OCI-LY3 (cell line): ENCODE measurements around the gene CD46.

Source experiments
- EZH2phosphoT487 ChIP-seq: fragments of 200-600 bp; shearing (Covaris generic); IDR thresholded peaks from 2 replicates; pipeline ENCODE4 v1.6.1; 2018; ENCODE audit warnings: antibody characterized with exemption, mixed run types, low read depth
- TF ChIP-seq, protein P1 (sequence below): fragments of 200-600, 300-600 bp; sonication (generic); IDR thresholded peaks from 2 replicates; pipeline ENCODE4 v1.5.1; 2014; ENCODE audit warnings: antibody characterized with exemption, low read length, low read depth

DNA sequence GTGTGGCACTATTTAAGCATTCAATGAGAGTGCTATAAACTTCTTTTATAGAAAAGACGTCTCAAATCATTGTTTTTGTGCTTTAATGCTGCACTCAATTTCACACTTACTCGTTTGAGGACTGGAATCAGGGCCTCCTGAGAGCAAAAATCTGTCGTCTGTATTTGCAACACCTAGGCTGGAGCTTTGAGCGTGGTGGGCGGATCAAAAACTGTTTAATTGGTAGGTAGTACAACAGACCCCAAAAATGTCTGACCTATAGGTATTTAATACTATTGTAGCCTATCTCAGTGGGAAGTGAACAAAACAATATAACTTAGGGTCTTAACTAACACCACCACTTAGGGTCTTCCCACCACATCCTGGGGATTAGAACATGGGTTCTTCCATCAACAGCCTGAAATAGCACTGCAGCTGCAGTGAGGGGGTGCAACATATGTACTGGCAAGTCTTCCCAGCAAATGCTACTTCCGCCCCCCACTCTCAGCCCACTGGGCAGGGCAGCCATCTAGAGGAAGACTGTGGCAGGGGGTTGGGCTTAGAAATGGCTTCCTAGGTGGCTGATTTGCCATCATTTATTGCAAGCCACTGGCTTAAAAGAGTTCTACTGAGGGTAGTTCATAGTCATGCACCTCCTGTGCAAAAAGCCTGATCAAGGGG, 48.3 kb downstream of the CD46 start:
- TF ChIP-seq, protein P1, sequence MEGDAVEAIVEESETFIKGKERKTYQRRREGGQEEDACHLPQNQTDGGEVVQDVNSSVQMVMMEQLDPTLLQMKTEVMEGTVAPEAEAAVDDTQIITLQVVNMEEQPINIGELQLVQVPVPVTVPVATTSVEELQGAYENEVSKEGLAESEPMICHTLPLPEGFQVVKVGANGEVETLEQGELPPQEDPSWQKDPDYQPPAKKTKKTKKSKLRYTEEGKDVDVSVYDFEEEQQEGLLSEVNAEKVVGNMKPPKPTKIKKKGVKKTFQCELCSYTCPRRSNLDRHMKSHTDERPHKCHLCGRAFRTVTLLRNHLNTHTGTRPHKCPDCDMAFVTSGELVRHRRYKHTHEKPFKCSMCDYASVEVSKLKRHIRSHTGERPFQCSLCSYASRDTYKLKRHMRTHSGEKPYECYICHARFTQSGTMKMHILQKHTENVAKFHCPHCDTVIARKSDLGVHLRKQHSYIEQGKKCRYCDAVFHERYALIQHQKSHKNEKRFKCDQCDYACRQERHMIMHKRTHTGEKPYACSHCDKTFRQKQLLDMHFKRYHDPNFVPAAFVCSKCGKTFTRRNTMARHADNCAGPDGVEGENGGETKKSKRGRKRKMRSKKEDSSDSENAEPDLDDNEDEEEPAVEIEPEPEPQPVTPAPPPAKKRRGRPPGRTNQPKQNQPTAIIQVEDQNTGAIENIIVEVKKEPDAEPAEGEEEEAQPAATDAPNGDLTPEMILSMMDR = no peak
- TF ChIP-seq EZH2phosphoT487 = no peak
